Measurements from ENCODE around the gene METRN.

GRCh38 chr16:761625-762513 is 47.0 kb downstream of the METRN start:
- TF ChIP-seq POLR2A (IDR thresholded peaks at IDR 0.05; ENCODE audit: low read depth, low read length) (no peak), POLR2AphosphoS5 (IDR thresholded peaks at IDR 0.05; ENCODE audit: low read depth, low read length) (no peak)

All from GM12892 (cell line).